Epithelial cell of proximal tubule (primary cell): ENCODE measurements around the gene CORO2A. TPM values are rescaled to one million over a fixed set of nuclear protein-coding genes. Genes with fewer than 3 reads are reported as not detected.

Experiments used
- DNase-seq: peaks from one replicate; pipeline ENCODE4 v3.0.0-alpha.2; 2011; ENCODE audit warnings: low read depth
- H3K4me3 ChIP-seq: 2 replicates; pipeline ENCODE4 v1.5.1; 2011; ENCODE audit warnings: low read depth, mild to moderate bottlenecking, low read length
- total RNA-seq: library from RNA; depleted of rRNA; stranded (reverse); fragments of >200 nt; gene quantifications from 2 replicates; pipeline ENCODE4 v1.2.3, GENCODE V29; 2015
- TF ChIP-seq, protein P1 (sequence below): conservative IDR thresholded peaks from 2 replicates; pipeline ENCODE4 v1.5.1; 2012; ENCODE audit warnings: low read depth, mild to moderate bottlenecking, low read length

CORO2A gene
- total RNA-seq, 1 donor from 2014 or later: 5.7 TPM

DNA sequence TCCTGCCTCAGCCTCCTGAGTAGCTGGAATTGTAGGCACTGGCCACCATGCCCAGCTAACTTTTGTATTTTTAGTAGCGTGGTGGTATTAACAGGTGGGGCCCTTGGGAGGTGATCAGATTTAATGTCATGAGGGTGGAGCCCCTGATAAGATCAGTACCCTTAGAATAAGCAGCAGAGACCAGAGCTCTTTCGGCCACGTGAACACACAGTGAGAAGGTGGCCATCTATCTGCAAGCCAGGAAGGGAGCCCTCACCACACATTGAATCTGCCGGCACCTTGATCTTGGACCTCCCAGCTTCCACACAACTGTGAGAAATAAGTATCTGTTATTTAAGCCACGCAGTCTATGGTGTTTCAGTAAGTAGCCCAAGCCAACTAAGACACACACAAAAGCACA, 40.5 kb upstream of the CORO2A start:
- TF ChIP-seq, protein P1, sequence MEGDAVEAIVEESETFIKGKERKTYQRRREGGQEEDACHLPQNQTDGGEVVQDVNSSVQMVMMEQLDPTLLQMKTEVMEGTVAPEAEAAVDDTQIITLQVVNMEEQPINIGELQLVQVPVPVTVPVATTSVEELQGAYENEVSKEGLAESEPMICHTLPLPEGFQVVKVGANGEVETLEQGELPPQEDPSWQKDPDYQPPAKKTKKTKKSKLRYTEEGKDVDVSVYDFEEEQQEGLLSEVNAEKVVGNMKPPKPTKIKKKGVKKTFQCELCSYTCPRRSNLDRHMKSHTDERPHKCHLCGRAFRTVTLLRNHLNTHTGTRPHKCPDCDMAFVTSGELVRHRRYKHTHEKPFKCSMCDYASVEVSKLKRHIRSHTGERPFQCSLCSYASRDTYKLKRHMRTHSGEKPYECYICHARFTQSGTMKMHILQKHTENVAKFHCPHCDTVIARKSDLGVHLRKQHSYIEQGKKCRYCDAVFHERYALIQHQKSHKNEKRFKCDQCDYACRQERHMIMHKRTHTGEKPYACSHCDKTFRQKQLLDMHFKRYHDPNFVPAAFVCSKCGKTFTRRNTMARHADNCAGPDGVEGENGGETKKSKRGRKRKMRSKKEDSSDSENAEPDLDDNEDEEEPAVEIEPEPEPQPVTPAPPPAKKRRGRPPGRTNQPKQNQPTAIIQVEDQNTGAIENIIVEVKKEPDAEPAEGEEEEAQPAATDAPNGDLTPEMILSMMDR: no peak
- no peak for DNase-seq
- no peak overlapping the region for H3K4me3 ChIP-seq

DNA sequence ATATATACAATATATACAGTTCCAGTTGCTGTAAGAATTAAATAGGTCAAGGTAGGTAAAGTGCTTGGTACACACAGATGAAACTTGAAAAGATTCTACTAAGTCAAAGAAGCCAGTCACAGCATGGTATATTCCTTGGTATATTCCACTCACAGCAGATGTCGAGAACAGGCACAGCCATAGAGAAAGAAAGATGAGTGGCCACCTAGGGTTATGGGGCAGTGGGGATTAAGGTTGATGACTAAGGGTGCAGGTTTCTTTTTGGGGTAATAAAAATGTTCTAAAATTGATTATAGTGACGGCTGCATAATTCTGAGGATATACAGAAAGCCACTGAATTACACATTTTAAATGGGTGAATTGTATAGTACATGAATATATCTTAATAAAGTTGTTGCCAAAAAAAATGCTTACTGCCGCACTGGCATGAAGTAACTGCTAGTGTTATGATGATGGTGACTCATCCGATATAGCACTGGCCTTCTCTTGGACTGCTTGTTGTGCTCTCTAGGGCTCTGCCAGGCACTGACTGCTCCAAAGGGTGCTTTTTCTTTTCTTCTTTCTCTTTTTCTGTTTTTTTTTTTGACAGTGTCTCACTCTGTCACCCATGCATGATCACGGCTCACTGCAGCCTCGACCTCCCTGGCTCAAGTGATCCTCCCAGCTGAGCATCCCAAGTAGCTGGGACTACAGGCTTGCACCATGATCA, 39.5 kb upstream of the CORO2A start:
- TF ChIP-seq, protein P1: no peak
- H3K4me3 ChIP-seq: no peak overlapping the region
- DNase-seq: no peak

DNA sequence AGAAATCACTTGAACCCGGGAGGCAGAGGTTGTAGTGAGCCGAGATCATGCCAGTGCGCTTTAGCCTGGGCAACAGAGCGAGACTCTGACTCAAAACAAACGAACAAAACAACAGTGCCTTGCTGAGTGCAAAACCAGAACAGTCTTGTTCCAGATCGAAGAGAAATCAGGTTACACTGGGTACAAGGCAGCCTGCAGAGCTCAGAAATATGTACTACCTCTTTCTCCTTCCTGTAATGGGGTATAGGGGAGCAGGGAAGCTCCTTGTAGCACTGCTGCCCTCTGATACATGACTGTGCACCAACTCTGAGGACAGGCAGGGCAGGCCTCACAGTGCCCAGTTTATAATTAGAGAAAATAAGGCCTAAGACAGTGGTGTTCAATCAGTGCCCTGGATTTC, 38.4 kb upstream of the CORO2A start:
- no peak overlapping the region for H3K4me3 ChIP-seq
- no peak for DNase-seq
- TF ChIP-seq, protein P1: no peak

DNA sequence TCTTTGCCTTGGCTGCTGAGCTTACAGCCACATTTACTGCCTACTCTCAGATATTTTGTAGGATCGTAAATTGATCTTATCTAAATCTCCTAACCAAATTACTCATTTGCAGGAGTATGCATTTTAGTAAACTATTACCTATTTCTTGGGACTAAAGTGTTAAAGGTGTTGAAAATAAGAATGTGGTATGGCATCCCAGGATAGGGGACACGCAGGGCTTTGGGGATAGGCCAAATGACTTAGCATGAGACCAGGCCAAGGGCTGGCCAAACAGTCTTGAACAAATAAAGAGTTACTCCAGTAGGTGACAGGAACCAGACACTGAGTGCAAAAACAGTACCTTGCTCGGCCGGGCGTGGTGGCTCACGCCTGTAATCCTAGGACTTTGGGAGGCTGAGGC, 37.9 kb upstream of the CORO2A start:
- TF ChIP-seq, protein P1: no peak
- no peak for DNase-seq
- H3K4me3 ChIP-seq: no peak overlapping the region

DNA sequence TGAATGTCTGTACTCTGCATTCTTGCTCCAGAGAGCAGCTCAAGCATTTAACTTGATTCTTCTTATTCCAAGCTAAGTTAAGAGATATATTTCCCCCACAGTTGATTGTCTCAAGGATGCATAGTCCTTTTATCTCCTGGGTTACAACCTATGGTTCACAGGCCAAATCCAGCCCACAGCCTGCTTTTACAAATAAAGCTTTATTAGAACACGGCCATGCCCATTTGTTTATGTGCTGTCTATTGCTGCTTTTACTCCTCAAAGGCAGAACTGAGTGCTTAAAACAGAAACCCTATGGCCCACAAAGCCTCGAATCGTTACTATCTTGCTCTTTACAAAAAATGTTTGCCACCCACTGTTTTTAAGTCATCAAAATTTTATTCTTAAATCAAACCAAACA, 37.2 kb upstream of the CORO2A start:
- no peak for DNase-seq
- TF ChIP-seq, protein P1: no peak
- no peak overlapping the region for H3K4me3 ChIP-seq

DNA sequence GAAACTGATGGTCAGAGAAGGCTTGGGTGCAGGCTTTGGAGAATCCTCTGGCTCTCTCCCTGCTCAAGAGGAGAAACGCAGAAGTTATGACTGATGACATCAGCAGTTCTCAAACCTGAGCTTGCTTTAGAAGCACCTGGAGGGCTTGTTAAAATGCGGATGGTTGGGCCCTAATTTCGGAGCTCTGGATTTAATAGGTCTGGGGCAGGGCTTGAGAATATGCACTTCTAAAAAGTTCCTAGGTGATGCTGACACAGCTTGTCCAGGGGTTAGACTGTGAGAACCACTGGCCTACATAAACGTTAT, 36.6 kb upstream of the CORO2A start:
- no peak for DNase-seq
- TF ChIP-seq, protein P1: no peak
- H3K4me3 ChIP-seq: no peak overlapping the region

DNA sequence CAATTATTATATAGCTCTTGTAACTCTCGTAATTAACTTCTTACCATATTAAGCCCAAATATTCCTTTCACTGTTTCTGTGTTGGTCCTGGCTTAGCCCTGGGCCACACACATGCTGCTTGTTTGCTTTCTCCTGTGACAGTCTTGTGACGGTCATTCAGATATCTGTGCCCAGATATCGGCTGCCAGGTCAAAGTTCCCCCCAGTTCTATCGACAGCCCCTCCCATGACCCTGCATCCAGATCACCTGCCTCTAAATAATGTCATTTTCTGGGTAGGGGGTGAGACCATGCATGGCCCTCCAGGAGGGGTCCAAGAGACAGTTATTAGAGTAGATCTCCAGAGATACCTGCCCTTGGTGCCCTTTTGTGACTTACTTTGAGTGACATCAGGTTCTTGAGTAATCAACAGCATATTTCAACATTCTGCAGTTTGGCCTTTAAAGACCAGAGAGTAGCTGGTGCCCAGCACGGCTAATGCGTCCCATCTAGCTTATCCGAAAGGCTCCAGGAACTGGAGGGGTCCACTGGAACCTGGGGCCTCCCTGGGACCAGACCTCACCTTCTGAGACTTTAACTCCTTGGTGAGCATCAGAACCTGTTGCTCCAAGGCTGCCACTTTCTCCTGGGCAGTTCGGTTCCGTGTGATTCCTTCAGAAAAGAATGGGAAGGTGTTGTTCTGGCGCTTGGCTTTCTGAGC, 36.1 kb upstream of the CORO2A start:
- no peak overlapping the region for H3K4me3 ChIP-seq
- no peak for DNase-seq
- TF ChIP-seq, protein P1: no peak
